Measurements from ENCODE around the gene ARHGEF17. TPM values are rescaled to one million over a fixed set of nuclear protein-coding genes. Genes with fewer than 3 reads are reported as not detected.

Gene ARHGEF17
- total and polyA plus RNA-seq, 2 of the 8 experiments (the other 6 are each of a cell fraction or from before 2014, with no cell fraction given) = 11.3 to 14.6 TPM

DNA sequence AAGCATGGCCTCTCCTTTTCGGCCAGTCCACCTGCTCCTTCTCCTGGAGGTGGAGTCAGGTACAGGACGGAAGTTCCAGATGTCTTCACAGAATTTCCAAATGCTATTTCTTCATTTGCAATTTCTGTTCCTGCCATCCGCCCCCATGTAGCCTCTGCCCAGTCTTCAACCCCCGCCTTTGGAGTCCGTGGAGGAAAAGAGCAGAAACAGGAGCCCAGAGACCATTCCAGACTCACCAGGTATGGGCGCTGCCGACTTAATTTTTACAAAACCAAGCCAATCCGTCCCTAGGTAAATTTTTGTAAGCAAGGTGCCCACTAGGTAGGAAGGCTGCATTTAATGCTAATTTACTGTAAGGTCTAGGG, 97.1 kb downstream of the ARHGEF17 start:
- FAIRE-seq (no peak), DNase-seq (ENCODE audit: low read depth in 1 of 2, low spot score in 2 of 2) (no peak)
- peaks cover 0 to 20% (median 6%) of the 10 kb centered on the region in 4 experiments; a peak in 5 of 8 replicates for H3K36me3 ChIP-seq (ENCODE audit: control insufficient read depth in 2 of 4, insufficient read depth in 4 of 4, low read length in 3 of 4)
- no peaks in the 10 kb centered on the region for H3K79me1 ChIP-seq (ENCODE audit: low read depth, low read length)
- no peak overlapping the region for H3K4me3 ChIP-seq (ENCODE audit: extremely low read depth in 1 of 4, insufficient read depth in 2 of 4, low read depth in 3 of 4, low read length in 4 of 4)
- no peaks in the 10 kb centered on the region for H3K27me3 ChIP-seq (replicated peaks in 1 of 4; ENCODE audit: control insufficient read depth in 3 of 4, extremely low read depth in 1 of 4, insufficient read depth in 3 of 4, low read length in 3 of 4)
- no peak overlapping the region for H2BK120ac ChIP-seq (replicated peaks; ENCODE audit: low read depth, low read length)
- H3K27ac ChIP-seq (ENCODE audit: low read depth, low read length) = no peak overlapping the region
- no peak overlapping the region for H2AK5ac ChIP-seq (ENCODE audit: low read depth, low read length)
- H3K14ac ChIP-seq (ENCODE audit: insufficient read length) = no peak overlapping the region
- H2AFZ ChIP-seq (ENCODE audit: low read length) = no peak overlapping the region
- no peak overlapping the region for H4K8ac ChIP-seq (ENCODE audit: extremely low read depth, insufficient read depth, low read length)
- POLR2A ChIA-PET (ENCODE audit: partially characterized antibody) = interaction anchor here (0.6 to 1.3 kb wide), 2 partner anchors 15 to 193 kb away, joined by 3 read pairs; no protein-coding TSS in a partner anchor
- H3K9me3 ChIP-seq (ENCODE audit: insufficient read depth in 2 of 2, low read depth in 1 of 2, low read length in 1 of 2) = no peaks in the 10 kb centered on the region
- H3K23ac ChIP-seq (ENCODE audit: insufficient read length) = no peak overlapping the region
- H2BK20ac ChIP-seq (ENCODE audit: low read length) = no peak overlapping the region
- peaks cover 0 to 3% (median 1%) of the 10 kb centered on the region in 4 experiments; a peak in 4 of 7 replicates for H3K4me1 ChIP-seq (replicated peaks in 1 of 4; ENCODE audit: control insufficient read depth in 3 of 4, insufficient read depth in 4 of 4, low read length in 3 of 4)
- 87% methylated on average over 8 of the region's 8 CpGs; no CpG with 5 or more reads in 1 of the 2 experiments for WGBS, 2 experiments (ENCODE audit: extremely low coverage in 1 of 2, insufficient coverage in 1 of 2, insufficient read length in 1 of 2, insufficient replicate concordance in 2 of 2, low coverage in 1 of 2, low lambda C conversion rate in 2 of 2, missing lambda C conversion rate in 1 of 2)
- no peak overlapping the region for H3K4me2 ChIP-seq (ENCODE audit: insufficient read depth in 1 of 2, low read depth in 2 of 2, low read length in 2 of 2)
- H4K5ac ChIP-seq (ENCODE audit: insufficient read length, low read depth, low read length) = no peak overlapping the region
- no peak overlapping the region for H2BK15ac ChIP-seq (ENCODE audit: low read length)
- peaks cover 0 to 3% of the 10 kb centered on the region in 2 experiments for H4K20me1 ChIP-seq (replicated peaks in 1 of 2; ENCODE audit: control insufficient read depth in 1 of 2, insufficient read depth in 2 of 2, low read length in 2 of 2)
- no peak overlapping the region for H2BK12ac ChIP-seq (ENCODE audit: low read depth, low read length)
- no peaks in the 10 kb centered on the region for H3K79me2 ChIP-seq (ENCODE audit: control insufficient read depth in 1 of 2, insufficient read depth in 2 of 2, low read length in 2 of 2)
- no peak overlapping the region for H3K56ac ChIP-seq (replicated peaks; ENCODE audit: insufficient read length, low read depth, low read length)
- no peak overlapping the region for H2BK5ac ChIP-seq (ENCODE audit: low read depth, low read length)
- CTCF ChIA-PET (ENCODE audit: partially characterized antibody) = interaction anchor here (1.0 to 10.1 kb wide), 8 partner anchors 9 to 256 kb away, joined by 3 to 83 read pairs (median 14); no protein-coding TSS in a partner anchor
- no peak overlapping the region for H4K91ac ChIP-seq (replicated peaks; ENCODE audit: insufficient read length, low read length)
- no peak overlapping the region for H3K4ac ChIP-seq (replicated peaks; ENCODE audit: insufficient read length, low read depth, low read length)
- no peak overlapping the region for H3K9ac ChIP-seq (replicated peaks in 1 of 4; ENCODE audit: extremely low read depth in 1 of 4, low read depth in 3 of 4, low read length in 3 of 4)
- no peaks in the 10 kb centered on the region for H3K23me2 ChIP-seq (ENCODE audit: low read depth, low read length)
- H3K18ac ChIP-seq (ENCODE audit: extremely low read depth, low read length) = no peak overlapping the region
- TF ChIP-seq KDM4A (IDR thresholded peaks at IDR 0.05; ENCODE audit: low read depth, low read length, severe bottlenecking) (no peak), RBBP5 (IDR thresholded peaks at IDR 0.05; ENCODE audit: borderline replicate concordance, low read depth, low read length) (no peak), TAF7 (optimal IDR thresholded peaks at IDR 0.05; ENCODE audit: borderline replicate concordance, low read depth, low read length) (no peak), SP1 (IDR thresholded peaks at IDR 0.05; ENCODE audit: low read depth, low read length) (no peak), POLR2A (IDR thresholded peaks at IDR 0.05; ENCODE audit: control extremely low read depth in 1 of 2, low read depth in 2 of 2, low read length in 2 of 2) (no peak), SRF (IDR thresholded peaks at IDR 0.05; ENCODE audit: low read depth, low read length) (no peak), GABPA (IDR thresholded peaks at IDR 0.05; ENCODE audit: borderline replicate concordance, insufficient read depth, low read length) (no peak), EGR1 (IDR thresholded peaks at IDR 0.05; ENCODE audit: borderline replicate concordance, low read depth, low read length) (no peak), KDM5A (IDR thresholded peaks at IDR 0.05; ENCODE audit: low read length) (no peak), SP4 (IDR thresholded peaks at IDR 0.05; ENCODE audit: low read length) (no peak), GTF2F1 (IDR thresholded peaks at IDR 0.05; ENCODE audit: borderline replicate concordance, low read depth, low read length) (no peak)
- TF ChIP-seq, protein P1, sequence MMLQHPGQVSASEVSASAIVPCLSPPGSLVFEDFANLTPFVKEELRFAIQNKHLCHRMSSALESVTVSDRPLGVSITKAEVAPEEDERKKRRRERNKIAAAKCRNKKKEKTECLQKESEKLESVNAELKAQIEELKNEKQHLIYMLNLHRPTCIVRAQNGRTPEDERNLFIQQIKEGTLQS (IDR thresholded peaks at IDR 0.05; ENCODE audit: insufficient read depth, low read depth, low read length) = no peak

Data from H1 (cell line).